H9 (cell line): Measurements from ENCODE around the gene QSOX2. TPM values are rescaled to one million over a fixed set of nuclear protein-coding genes. Genes with fewer than 3 reads are reported as not detected.

Source experiments
- DNase-seq: peaks from one replicate; pipeline ENCODE4 v3.0.0-alpha.2; 2017
- H2AFZ ChIP-seq: one replicate; pipeline ENCODE4 v1.6.1; 2013; ENCODE audit warnings: mild to moderate bottlenecking, low read length, control low read depth, moderate library complexity
- H2AK5ac ChIP-seq: 2 replicates; pipeline ENCODE4 v1.6.1; 2013; ENCODE audit warnings: low read length, control low read depth, mixed read lengths; ENCODE audit not compliant: insufficient read length
- H2BK120ac ChIP-seq: one replicate; pipeline ENCODE4 v1.6.1; 2013; ENCODE audit warnings: low read depth, mild to moderate bottlenecking, low read length, control low read depth, inconsistent platforms; ENCODE audit not compliant: poor library complexity, severe bottlenecking
- H2BK12ac ChIP-seq: 2 replicates; pipeline ENCODE4 v1.6.1; 2013; ENCODE audit warnings: low read length, control low read depth, mixed read lengths, low read depth; ENCODE audit not compliant: insufficient read length
- H2BK15ac ChIP-seq: 2 replicates; pipeline ENCODE4 v1.6.1; 2013; ENCODE audit warnings: low read depth, low read length, control low read depth
- H2BK20ac ChIP-seq: one replicate; pipeline ENCODE4 v1.6.1; 2013; ENCODE audit warnings: low read depth, mild to moderate bottlenecking, low read length, control low read depth, inconsistent platforms; ENCODE audit not compliant: poor library complexity, severe bottlenecking
- H2BK5ac ChIP-seq: 2 replicates; pipeline ENCODE4 v1.6.1; 2013; ENCODE audit warnings: low read length, control low read depth, mixed read lengths; ENCODE audit not compliant: insufficient read length
- H3K14ac ChIP-seq: 2 replicates; pipeline ENCODE4 v1.6.1; 2013; ENCODE audit warnings: low read length, control low read depth; ENCODE audit not compliant: insufficient read depth
- H3K18ac ChIP-seq: 2 replicates; pipeline ENCODE4 v1.6.1; 2013; ENCODE audit warnings: low read depth, mild to moderate bottlenecking, mixed read lengths, low read length, control low read depth; ENCODE audit not compliant: insufficient read length
- H3K23ac ChIP-seq: 2 replicates; pipeline ENCODE4 v1.6.1; 2013; ENCODE audit warnings: low read length, control low read depth, mixed read lengths, low read depth; ENCODE audit not compliant: insufficient read length
- H3K23me2 ChIP-seq: 2 replicates; pipeline ENCODE4 v1.6.1; 2013; ENCODE audit warnings: low read depth, mild to moderate bottlenecking, mixed read lengths, low read length, control low read depth; ENCODE audit not compliant: insufficient read length, poor library complexity, severe bottlenecking
- H3K27ac ChIP-seq: 2 replicates; pipeline ENCODE4 v1.5.1; 2013; ENCODE audit warnings: low read length, control low read depth, mixed read lengths, low read depth; ENCODE audit not compliant: insufficient read length
- H3K27me3 ChIP-seq: 2 replicates; pipeline ENCODE4 v1.6.1; 2013; ENCODE audit warnings: low read length, control low read depth, inconsistent platforms; ENCODE audit not compliant: insufficient read depth
- H3K4ac ChIP-seq: 2 replicates; pipeline ENCODE4 v1.6.1; 2013; ENCODE audit warnings: low read depth, mild to moderate bottlenecking, control low read depth, inconsistent platforms, low read length, moderate library complexity
- H3K4me1 ChIP-seq: 2 replicates; pipeline ENCODE4 v1.6.1; 2013; ENCODE audit warnings: low read length, control low read depth, inconsistent platforms; ENCODE audit not compliant: insufficient read depth
- H3K4me2 ChIP-seq: 2 replicates; pipeline ENCODE4 v1.6.1; 2013; ENCODE audit warnings: low read length, control low read depth, mixed read lengths; ENCODE audit not compliant: insufficient read length, insufficient read depth
- H3K56ac ChIP-seq: 2 replicates; pipeline ENCODE4 v1.6.1; 2013; ENCODE audit warnings: low read depth, mild to moderate bottlenecking, mixed read lengths, low read length, control low read depth; ENCODE audit not compliant: insufficient read length
- H3K79me1 ChIP-seq: 2 replicates; pipeline ENCODE4 v1.6.1; 2013; ENCODE audit warnings: low read depth, mild to moderate bottlenecking, moderate library complexity, low read length, control low read depth, inconsistent platforms; ENCODE audit not compliant: insufficient read depth, poor library complexity, severe bottlenecking
- H3K79me2 ChIP-seq: 2 replicates; pipeline ENCODE4 v1.6.1; 2013; ENCODE audit warnings: low read length, control low read depth, inconsistent platforms; ENCODE audit not compliant: insufficient read depth
- H3K9ac ChIP-seq: 2 replicates; pipeline ENCODE4 v1.6.1; 2013; ENCODE audit warnings: low read length, control low read depth, mixed read lengths; ENCODE audit not compliant: insufficient read length; ENCODE audit errors: extremely low read depth
- H3K9me3 ChIP-seq: one replicate; pipeline ENCODE4 v1.6.1; 2013; ENCODE audit warnings: low read depth, low read length, inconsistent platforms; ENCODE audit not compliant: control insufficient read depth
- H3T11ph ChIP-seq: one replicate; pipeline ENCODE4 v1.6.1; 2013; ENCODE audit warnings: mild to moderate bottlenecking, low read length, control low read depth, inconsistent platforms
- H4K20me1 ChIP-seq: one replicate; pipeline ENCODE4 v1.6.1; 2013; ENCODE audit not compliant: control insufficient read depth, insufficient read length, insufficient read depth
- H4K5ac ChIP-seq: 2 replicates; pipeline ENCODE4 v1.6.1; 2013; ENCODE audit warnings: low read depth, mild to moderate bottlenecking, mixed read lengths, low read length, control low read depth; ENCODE audit not compliant: insufficient read length
- H4K8ac ChIP-seq: replicated peaks from 2 replicates; pipeline ENCODE4 v1.6.1; 2013; ENCODE audit warnings: low read length, control low read depth, mixed read lengths, low read depth; ENCODE audit not compliant: insufficient read length
- H4K91ac ChIP-seq: 2 replicates; pipeline ENCODE4 v1.6.1; 2013; ENCODE audit warnings: low read depth, mild to moderate bottlenecking, moderate library complexity, mixed read lengths, low read length, control low read depth; ENCODE audit not compliant: insufficient read length
- H3K27ac Mint-ChIP-seq, 3 experiments: 2 replicates in 2 of 3; 3 replicates in 1 of 3; pipeline ENCODE4 v1.8.0; 2020 to 2021; ENCODE audit warnings: mixed read lengths in 3 of 3, mild to moderate bottlenecking in 1 of 3, moderate library complexity in 1 of 3
- H3K27me3 Mint-ChIP-seq: 2 replicates; pipeline ENCODE4 v1.8.0; 2021; ENCODE audit warnings: low read depth, mild to moderate bottlenecking, moderate library complexity, mixed read lengths
- H3K36me3 Mint-ChIP-seq, 3 experiments: 2 replicates in 2 of 3; 3 replicates in 1 of 3; pipeline ENCODE4 v1.8.0; 2020 to 2021; ENCODE audit warnings: low read depth in 3 of 3, mixed read lengths in 3 of 3; ENCODE audit not compliant: insufficient read depth in 1 of 3
- H3K4me1 Mint-ChIP-seq, 2 experiments: 2 replicates each; pipeline ENCODE4 v1.8.0; 2020; ENCODE audit warnings: mixed read lengths in 2 of 2
- H3K4me3 Mint-ChIP-seq, 2 experiments: 2 replicates in 1 of 2; 3 replicates in 1 of 2; pipeline ENCODE4 v1.8.0; 2020 to 2021; ENCODE audit warnings: mild to moderate bottlenecking in 2 of 2, mixed read lengths in 2 of 2, moderate library complexity in 1 of 2
- H3K9me3 Mint-ChIP-seq, 2 experiments: 2 replicates in 1 of 2; 3 replicates in 1 of 2; pipeline ENCODE4 v1.8.0; 2020; ENCODE audit warnings: mild to moderate bottlenecking in 2 of 2, mixed read lengths in 2 of 2, moderate library complexity in 1 of 2
- WGBS: extraction: QIAGEN DNeasy Blood & Tissue Kit; methylation state at CpG from one replicate; pipeline ENCODE4 v1.1.7; 2013; ENCODE audit warnings: missing lambda C conversion rate, low lambda C conversion rate, mixed read lengths; ENCODE audit not compliant: insufficient read length; ENCODE audit errors: extremely low coverage; 5-methylcytosine and 5-hydroxymethylcytosine counted together
- total RNA-seq: library from RNA; stranded (reverse); gene quantifications from 2 replicates; pipeline ENCODE4 v1.2.1, GENCODE V29; 2021
- TF ChIP-seq, protein P1 (sequence below): fragments of 200-600 bp; sonication (generic); conservative IDR thresholded peaks from 3 replicates; pipeline ENCODE4 v1.8.0; 2021; ENCODE audit warnings: antibody characterized with exemption, mild to moderate bottlenecking

QSOX2 gene
- total RNA-seq, 1 experiment from 2014 or later = 25.8 TPM

DNA sequence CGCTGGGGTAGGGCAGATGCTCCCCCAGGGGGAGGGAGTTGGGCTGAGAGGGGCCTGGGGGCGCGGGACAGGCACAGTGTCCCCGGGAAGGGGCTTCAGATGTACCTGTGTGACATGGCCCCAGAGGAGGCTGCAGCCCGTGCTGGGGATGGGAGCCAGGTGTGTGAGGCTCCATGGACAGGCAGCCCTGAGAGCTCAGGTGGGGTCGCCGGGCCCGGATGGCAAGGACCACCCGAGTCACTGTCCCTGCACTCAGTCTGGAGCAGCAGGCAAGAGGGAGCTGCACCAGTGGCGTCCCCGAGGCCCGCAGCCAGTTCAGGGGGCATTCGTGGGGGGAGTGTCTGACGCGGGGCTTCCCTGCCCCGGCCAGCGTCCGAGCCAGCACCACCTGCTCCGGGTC, 39.3 kb upstream of the QSOX2 start:
- H3K27ac Mint-ChIP-seq = no peak overlapping the region

More for the DNA sequence above, 39.3 kb upstream of the QSOX2 start:
- Histone ChIP-seq H3K27ac (no peak overlapping the region), H3K4me1 (no peaks in the 10 kb centered on the region), H2AFZ (no peak overlapping the region), H2BK15ac (no peak overlapping the region), H4K91ac (no peak overlapping the region), H3K9me3 (no peaks in the 10 kb centered on the region), H3K79me1 (no peaks in the 10 kb centered on the region), H4K5ac (no peak overlapping the region), H3K56ac (no peak overlapping the region), H3K9ac (no peak overlapping the region), H4K8ac (no peak overlapping the region), H3K79me2 (no peaks in the 10 kb centered on the region), H3K18ac (no peak overlapping the region), H4K20me1 (no peaks in the 10 kb centered on the region), H3K4me2 (no peak overlapping the region), H3K23me2 (peaks cover 3% of the 10 kb centered on the region), H2BK12ac (no peak overlapping the region), H3K23ac (no peak overlapping the region), H3K27me3 (no peaks in the 10 kb centered on the region), H2BK20ac (no peak overlapping the region), H2BK120ac (no peak overlapping the region), H2BK5ac (no peak overlapping the region), H3T11ph (no peak overlapping the region), H2AK5ac (no peak overlapping the region), H3K4ac (no peak overlapping the region), H3K14ac (no peak overlapping the region)
- Mint-ChIP-seq H3K4me1 (peaks cover 4 to 7% of the 10 kb centered on the region in 2 experiments; a peak in 2 of 4 replicates), H3K4me3 (no peak overlapping the region), H3K9me3 (peaks cover 0 to 2% of the 10 kb centered on the region in 2 experiments; a peak in 2 of 5 replicates), H3K36me3 (no peaks in the 10 kb centered on the region), H3K27me3 (peaks cover 8% of the 10 kb centered on the region)
- DNase-seq = no peak
- no CpG with 5 or more reads among the region's 19 CpGs for WGBS
- TF ChIP-seq, protein P1, sequence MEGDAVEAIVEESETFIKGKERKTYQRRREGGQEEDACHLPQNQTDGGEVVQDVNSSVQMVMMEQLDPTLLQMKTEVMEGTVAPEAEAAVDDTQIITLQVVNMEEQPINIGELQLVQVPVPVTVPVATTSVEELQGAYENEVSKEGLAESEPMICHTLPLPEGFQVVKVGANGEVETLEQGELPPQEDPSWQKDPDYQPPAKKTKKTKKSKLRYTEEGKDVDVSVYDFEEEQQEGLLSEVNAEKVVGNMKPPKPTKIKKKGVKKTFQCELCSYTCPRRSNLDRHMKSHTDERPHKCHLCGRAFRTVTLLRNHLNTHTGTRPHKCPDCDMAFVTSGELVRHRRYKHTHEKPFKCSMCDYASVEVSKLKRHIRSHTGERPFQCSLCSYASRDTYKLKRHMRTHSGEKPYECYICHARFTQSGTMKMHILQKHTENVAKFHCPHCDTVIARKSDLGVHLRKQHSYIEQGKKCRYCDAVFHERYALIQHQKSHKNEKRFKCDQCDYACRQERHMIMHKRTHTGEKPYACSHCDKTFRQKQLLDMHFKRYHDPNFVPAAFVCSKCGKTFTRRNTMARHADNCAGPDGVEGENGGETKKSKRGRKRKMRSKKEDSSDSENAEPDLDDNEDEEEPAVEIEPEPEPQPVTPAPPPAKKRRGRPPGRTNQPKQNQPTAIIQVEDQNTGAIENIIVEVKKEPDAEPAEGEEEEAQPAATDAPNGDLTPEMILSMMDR = no peak
